H1 (cell line): ENCODE data around the gene PITRM1. TPM values are rescaled to one million over a fixed set of nuclear protein-coding genes. Genes with fewer than 3 reads are reported as not detected.

Experiments
- CREB1 ChIP-seq: IDR thresholded peaks from 2 replicates; pipeline ENCODE4 v1.6.1; 2012; ENCODE audit warnings: inconsistent platforms
- EP300 ChIP-seq, 2 experiments: IDR thresholded peaks; 1 replicate in 1 of 2; 2 replicates in 1 of 2; pipeline ENCODE4 v1.6.1; 2011 to 2012; ENCODE audit warnings: low read depth in 2 of 2, low read length in 2 of 2, mild to moderate bottlenecking in 2 of 2, borderline replicate concordance in 1 of 2, inconsistent platforms in 1 of 2, moderate library complexity in 1 of 2
- EZH2 ChIP-seq: fragments of 200-600 bp; sonication (generic); IDR thresholded peaks from 2 replicates; pipeline ENCODE4 v1.7.1; 2012; ENCODE audit warnings: low read depth, mild to moderate bottlenecking, moderate library complexity, low read length, inconsistent platforms; ENCODE audit not compliant: severe bottlenecking
- JUND ChIP-seq: IDR thresholded peaks from 2 replicates; pipeline ENCODE4 v1.6.1; 2011; ENCODE audit warnings: mild to moderate bottlenecking, improper control_type of control experiment, low read length
- KDM4A ChIP-seq: IDR thresholded peaks from one replicate; pipeline ENCODE4 v1.7.1; 2012; ENCODE audit warnings: low read depth, mild to moderate bottlenecking, moderate library complexity, low read length, inconsistent platforms; ENCODE audit not compliant: severe bottlenecking
- NANOG ChIP-seq: IDR thresholded peaks from 2 replicates; pipeline ENCODE4 v1.6.1; 2011; ENCODE audit warnings: low read length, low read depth, mild to moderate bottlenecking, inconsistent platforms; ENCODE audit not compliant: insufficient read depth, poor library complexity, severe bottlenecking
- TAF7 ChIP-seq: optimal IDR thresholded peaks from 2 replicates; pipeline ENCODE3; 2011; ENCODE audit warnings: low read depth, mild to moderate bottlenecking, inconsistent platforms, low read length, moderate library complexity, borderline replicate concordance
- ZNF274 ChIP-seq: IDR thresholded peaks from 2 replicates; pipeline ENCODE4 v1.7.0; 2012; ENCODE audit warnings: low read length, borderline replicate concordance; ENCODE audit errors: extremely low read depth
- polyA plus RNA-seq, 7 experiments: library from polyadenylated mRNA; depleted of rRNA in 3 of 7; stranded (reverse) in 5 of 7; unstranded in 2 of 7; fragments of >200 nt in 5 of 7; fragments of 200-250 nt in 2 of 7; gene quantifications; 1 replicate in 5 of 7; 2 replicates in 1 of 7; 4 replicates in 1 of 7; pipeline versions ENCODE4 v1.2.1 to v1.2.3, GENCODE V29; 2011 to 2013; ENCODE audit warnings: missing spikeins in 2 of 7, mixed read lengths in 2 of 7
- total RNA-seq: library from RNA; stranded (reverse); fragmentation: NEBNext Ultra II Directional; extraction: Animal tissue kit (Norgen Biotek cat#: 25700); gene quantifications from 2 replicates; pipeline ENCODE4 v1.2.1, GENCODE V29; 2021

The PITRM1 gene
- total and polyA plus RNA-seq, 2 of the 8 experiments (the other 6 are each of a cell fraction or from before 2014, with no cell fraction given): 18.6 to 31.5 TPM

DNA sequence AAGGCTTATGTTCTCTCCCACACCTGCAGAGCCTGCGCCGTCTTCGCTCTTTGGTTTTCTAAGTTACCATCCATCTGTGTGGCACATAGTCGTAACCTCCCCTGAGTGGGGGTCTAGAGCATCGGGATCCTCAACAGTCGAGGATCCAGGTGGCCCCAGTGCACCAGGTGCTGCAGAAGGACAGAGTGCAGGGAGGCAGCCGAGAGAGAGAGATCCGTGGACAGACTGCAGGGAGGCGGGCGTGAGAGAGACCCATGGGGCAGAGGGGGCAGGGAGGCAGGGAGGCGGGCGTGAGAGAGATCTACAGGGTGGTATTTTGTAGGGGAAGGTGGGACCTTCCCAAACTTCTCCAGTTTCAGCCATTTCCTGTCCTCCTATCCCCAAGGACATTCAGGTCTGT is 62.9 kb downstream of the PITRM1 start (continued):
- TF ChIP-seq EP300 (IDR thresholded peaks at IDR 0.05; ENCODE audit: borderline replicate concordance in 1 of 2, low read depth in 2 of 2, low read length in 2 of 2) (no peak), EZH2 (no peak), KDM4A (no peak), CREB1 (no peak), TAF7 (no peak), JUND (no peak), NANOG (no peak), ZNF274 (no peak)
